HL-60/S4 treated with retinoic acid at 250 ng/mL for 4 days and 3 days (cell line): Measurements from ENCODE around the gene CRYBG2.
"Not testable (repeated sequence)": the region's sequence is repeated elsewhere in the genome, so short reads cannot be mapped to it uniquely, and the experiment has no call there.

Source experiments
- in situ Hi-C: fragments of 300-500 bp; cut with MboI; formaldehyde crosslinking; loops from 2 replicates; pipeline ENCODE4 v1.7.0; 2022; ENCODE audit warnings: low sequenced_read_pairs

Gene CRYBG2

GRCh38 chr1:26322042-26322331 lies 31.9 kb downstream of the CRYBG2 start:
- in situ Hi-C loops: no loop called here

- in situ Hi-C loops: no loop called here
Measured at GRCh38 chr1:26321315-26322041, 32.5 kb downstream of the CRYBG2 start.

GRCh38 chr1:26320896-26321295 lies 33.0 kb downstream of the CRYBG2 start:
- in situ Hi-C loops: no loop called here

- in situ Hi-C loops: no loop called here
Measured at GRCh38 chr1:26318338-26319064, 35.4 kb downstream of the CRYBG2 start.

- in situ Hi-C loops: no loop called here
Measured at GRCh38 chr1:26317612-26318337, 36.2 kb downstream of the CRYBG2 start, which contains the start of gene CD52. CD52 (plus strand) TSS chr1:26317958; CDS start chr1:26318018, 60 bp downstream.

- in situ Hi-C loops: no loop called here
Measured at GRCh38 chr1:26317146-26317545, 36.8 kb downstream of the CRYBG2 start.

- in situ Hi-C loops: no loop called here
Measured at GRCh38 chr1:26315874-26316850, 37.8 kb downstream of the CRYBG2 start.

GRCh38 chr1:26314501-26314900 lies 39.4 kb downstream of the CRYBG2 start:
- in situ Hi-C loops: no loop called here

- in situ Hi-C loops: not testable (repeated sequence)
Measured at GRCh38 chr1:26307966-26308899, 45.7 kb downstream of the CRYBG2 start.

GRCh38 chr1:26307363-26307781 lies 46.6 kb downstream of the CRYBG2 start:
- in situ Hi-C loops: no loop called here

GRCh38 chr1:26306290-26307229 lies 47.4 kb downstream of the CRYBG2 start, which contains the start of gene UBXN11:
UBXN11 (minus strand) TSS chr1:26306636; CDS start chr1:26302883, 3,753 bp downstream.
- in situ Hi-C loops: no loop called here

GRCh38 chr1:26305667-26306289 lies 48.2 kb downstream of the CRYBG2 start:
- in situ Hi-C loops: no loop called here

GRCh38 chr1:26302733-26303405 lies 51.1 kb downstream of the CRYBG2 start:
- in situ Hi-C loops: no loop called here

- in situ Hi-C loops: no loop called here
Measured at GRCh38 chr1:26300578-26301275, 53.2 kb downstream of the CRYBG2 start.

- in situ Hi-C loops: no loop called here
Measured at GRCh38 chr1:26297791-26298124, 56.2 kb downstream of the CRYBG2 start.

GRCh38 chr1:26297057-26297790 lies 56.7 kb downstream of the CRYBG2 start:
- in situ Hi-C loops: no loop called here
